NCI-H748 (cell line): ENCODE measurements around the gene PHLDB1.
"Not testable (repeated sequence)": the region's sequence is repeated elsewhere in the genome, so short reads cannot be mapped to it uniquely, and the experiment has no call there.

Experiments
- DNase-seq: peaks from one replicate; lab custom pipeline; 2025; ENCODE audit not compliant: unreplicated experiment; lab: John Stamatoyannopoulos, UW

PHLDB1 gene

GRCh38 chr11:118682939-118683338 lies 75.5 kb downstream of the PHLDB1 start:
- DNase-seq = not testable (repeated sequence)

DNA sequence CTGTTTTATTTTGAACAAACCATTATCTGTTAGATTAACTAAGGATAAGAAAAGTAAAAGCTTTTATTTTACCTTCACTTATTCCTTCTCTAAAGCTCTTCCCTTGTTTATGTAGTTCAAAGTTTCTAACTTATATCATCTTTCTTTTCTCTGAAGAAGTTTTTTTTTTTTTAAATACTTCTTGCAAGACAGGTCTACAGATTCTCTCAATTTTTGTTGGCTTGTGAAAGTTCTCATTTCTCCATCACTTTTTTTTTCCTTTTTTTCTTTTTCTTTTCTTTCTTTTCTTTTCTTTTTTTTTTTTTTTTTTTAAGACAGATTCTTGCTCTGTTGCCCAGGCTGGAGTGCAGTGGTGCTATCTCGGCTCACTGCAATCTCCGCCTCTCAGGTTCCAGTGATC lies 76.8 kb downstream of the PHLDB1 start:
- DNase-seq = no peak

DNA sequence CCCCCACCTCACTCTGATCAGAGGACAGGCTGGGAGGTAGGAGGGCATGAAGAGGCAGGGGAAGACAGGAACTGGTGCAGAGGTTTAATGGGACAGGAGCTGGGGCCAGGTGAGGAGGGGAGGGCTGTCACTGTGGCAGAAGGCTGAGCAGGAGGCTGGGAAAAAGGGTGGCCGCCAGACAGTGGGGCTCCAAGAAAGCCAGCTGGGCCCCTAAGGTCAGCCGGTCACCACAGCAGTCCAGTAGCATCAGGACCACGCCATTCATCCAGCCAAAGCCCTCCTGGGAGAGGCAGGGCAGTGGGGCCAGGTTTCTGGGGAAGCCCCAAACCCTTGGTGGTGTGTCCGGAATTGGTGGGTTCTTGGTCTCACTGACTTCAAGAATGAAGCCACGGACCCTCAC lies 80.5 kb downstream of the PHLDB1 start:
- DNase-seq = no peak

DNA sequence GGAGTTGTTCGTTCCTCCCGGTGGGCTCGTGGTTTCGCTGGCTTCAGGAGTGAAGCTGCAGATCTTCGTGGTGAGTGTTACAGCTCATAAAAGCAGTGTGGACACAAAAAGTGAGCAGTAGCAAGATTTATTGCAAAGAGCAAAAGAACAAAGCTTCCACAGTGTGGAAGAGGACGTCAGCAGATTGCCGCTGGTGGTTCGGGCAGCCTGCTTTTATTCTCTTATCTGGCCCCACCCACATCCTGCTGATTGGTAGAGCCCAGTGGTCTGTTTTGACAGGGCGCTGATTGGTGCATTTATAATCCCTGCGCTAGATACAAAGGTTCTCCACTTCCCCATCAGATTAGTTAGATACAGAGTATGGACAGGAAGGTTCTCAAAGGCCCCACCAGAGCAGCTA lies 80.9 kb downstream of the PHLDB1 start:
- DNase-seq = not testable (repeated sequence)

DNA sequence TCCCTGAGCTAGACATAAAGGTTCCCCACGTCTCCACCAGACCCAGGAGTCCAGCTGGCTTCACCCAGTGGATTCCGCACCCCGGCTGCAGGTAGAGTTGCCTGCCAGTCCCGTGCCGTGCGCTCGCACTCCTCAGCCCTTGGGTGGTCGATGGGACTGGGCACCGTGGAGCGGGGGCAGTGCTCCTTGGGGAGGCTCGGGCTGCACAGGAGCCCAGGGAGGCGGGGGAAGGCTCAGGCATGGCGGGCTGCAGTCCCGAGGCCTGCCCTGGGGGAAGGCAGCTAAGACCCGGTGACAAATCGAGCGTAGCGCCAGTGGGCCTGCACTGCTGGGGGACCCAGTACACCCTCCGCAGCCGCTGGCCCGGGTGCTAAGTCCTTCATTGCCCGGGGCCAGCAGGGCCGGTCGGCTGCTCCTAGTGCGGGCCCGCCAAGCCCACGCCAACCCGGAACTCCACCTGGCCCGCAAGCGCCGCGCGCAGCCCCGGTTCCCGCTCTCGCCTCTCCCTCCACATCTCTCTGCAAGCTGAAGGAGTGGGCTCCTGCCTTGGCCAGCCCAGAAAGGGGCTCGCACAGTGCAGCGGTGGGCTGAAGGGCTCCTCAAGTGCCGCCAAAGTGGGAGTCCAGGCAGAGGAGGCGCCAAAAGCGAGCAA lies 81.6 kb downstream of the PHLDB1 start:
- DNase-seq = no peak

GRCh38 chr11:118689503-118689851 lies 82.1 kb downstream of the PHLDB1 start:
- DNase-seq = no peak

DNA sequence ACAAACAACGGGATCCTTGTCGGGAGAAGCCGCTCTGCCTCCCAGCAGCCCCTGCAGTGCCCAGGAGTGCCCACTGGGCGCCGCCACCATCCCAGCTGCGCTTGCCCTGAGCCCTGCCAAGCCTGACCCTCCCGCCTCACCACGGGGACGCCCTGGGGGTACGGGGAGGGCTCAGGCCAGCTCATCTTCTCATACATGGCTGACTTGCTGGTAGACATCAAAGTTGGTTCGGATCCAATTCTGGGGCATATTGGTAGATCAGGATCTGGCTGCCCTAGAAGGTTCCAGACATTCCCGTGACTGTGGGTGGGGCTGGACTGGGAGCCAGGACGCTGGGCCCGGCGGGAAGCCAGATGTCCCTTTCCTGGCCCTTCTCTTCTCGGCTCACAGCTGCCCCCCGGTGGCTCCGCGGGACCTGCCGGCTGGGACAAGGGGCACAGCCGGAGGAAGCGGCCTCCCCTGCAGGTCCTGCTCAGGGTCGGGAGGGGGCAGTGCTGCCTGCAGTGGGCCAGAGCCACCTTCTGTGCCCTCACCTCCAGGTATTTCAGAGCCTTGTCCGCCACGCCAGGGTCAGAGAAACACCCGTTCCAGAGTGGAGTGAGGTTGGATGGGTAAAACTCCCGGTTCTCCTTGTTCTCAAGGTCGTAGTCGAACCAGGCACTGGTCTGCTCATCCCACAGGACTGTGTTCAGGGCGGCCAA lies 82.6 kb downstream of the PHLDB1 start:
- DNase-seq = peak; percentile 89

- DNase-seq = no peak
Measured at GRCh38 chr11:118690553-118691304, 83.3 kb downstream of the PHLDB1 start.

DNA sequence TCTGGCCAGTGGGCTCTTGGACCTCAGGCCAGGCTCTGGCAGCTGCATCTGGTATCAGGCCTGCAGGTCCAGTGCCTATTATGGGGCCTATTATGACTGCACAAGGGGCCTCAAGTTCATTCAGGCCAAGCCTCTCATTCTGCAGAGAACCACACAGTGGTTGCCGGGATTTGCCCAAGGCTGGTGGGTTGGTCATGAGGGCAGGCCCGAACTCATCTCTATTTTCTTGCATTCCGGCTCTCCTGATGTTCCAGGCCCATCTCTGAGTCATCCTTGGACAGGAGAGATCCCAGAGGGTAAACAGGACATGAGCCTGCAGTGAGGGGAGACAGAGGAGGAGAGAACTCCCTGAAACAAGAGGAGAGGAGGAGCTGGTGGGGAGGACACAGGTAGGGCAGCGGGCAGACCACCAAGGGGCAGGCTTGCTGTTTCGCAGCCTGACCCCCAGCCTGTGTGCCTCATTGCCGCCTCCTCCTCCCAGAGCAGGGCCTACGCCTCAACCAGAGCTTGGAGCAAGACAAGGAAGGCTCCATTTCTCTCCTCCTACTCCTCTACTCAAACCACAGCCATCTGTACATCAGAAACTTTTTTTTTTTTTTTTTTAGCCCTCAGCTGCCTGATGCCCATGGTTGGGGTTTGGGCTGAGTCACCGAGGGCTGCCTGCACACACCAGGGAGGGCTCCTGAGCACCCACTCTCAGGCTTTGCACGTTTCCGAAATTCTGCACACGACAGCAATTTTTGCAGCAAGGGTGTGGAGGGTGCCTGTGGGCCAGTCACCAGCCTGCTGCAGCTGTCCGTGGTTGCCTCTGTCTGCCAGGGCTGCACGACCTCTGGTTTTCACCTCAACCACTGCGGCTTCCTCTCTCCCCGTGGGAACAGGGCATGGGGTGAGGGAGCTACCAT lies 84.8 kb downstream of the PHLDB1 start:
- DNase-seq = no peak

DNA sequence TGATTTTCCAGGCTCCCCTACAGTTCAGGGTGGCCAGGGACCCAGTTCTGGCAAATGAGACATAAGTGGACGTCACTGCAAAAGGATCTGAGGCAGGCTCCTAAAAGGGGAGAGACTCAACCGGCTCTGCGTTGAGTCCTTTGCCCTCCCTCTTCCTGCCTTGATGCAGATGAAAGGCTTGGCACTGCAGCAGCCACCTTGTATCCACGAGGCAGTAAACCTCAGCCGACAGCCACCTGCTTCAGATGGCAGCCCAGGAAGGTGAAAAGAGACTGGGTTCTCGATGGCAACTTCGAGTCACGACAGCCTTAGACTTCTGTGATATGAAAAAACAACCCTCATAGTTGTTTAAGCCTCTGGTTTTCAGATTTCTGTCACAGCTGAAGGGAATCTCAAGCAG lies 86.8 kb downstream of the PHLDB1 start:
- no peak for DNase-seq

DNA sequence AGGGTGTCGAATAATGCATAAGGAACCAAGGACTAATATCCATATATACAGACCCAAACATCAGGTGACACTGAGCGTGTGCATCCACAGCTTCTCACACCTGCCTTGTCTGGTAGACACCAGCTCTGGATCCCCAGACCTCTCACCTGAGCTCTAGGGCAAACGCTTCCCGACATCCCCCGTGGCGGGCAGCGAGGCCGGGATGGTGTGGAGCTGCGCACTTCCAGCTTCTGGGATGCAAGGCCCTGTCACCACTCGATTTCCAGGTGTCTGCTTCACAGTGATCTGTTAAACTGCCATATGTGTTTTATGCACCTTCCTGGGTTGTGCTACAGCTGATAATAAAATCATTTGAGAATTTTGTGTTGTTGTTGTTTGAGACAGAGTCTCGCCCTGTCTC lies 87.4 kb downstream of the PHLDB1 start:
- no peak for DNase-seq

DNA sequence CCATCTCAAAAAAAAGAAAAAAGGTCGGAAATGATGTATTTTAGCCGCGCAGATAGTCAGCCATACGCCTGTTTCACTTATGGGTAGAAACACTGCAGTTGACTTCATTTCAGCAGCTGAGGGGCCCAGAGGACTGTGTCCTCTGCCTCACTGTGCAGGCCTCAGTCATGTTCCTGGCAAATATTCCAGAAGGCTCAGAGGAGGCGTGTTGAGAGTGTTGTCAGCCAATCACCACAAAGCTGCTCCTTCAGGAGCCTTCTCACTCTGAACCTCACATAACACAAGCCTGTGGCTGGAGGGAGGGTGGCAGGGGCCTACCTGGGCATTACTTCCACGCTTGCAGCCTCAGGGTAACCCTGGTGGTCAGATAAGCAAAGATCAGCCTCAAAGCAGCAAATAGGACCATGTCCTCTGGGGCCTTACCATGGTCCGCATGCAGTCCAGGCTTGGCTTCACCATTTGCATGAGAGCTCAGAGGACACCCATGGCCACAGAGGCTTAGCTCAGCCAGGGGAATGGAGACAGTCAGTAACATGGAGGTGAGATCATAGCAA lies 89.3 kb downstream of the PHLDB1 start:
- no peak for DNase-seq

DNA sequence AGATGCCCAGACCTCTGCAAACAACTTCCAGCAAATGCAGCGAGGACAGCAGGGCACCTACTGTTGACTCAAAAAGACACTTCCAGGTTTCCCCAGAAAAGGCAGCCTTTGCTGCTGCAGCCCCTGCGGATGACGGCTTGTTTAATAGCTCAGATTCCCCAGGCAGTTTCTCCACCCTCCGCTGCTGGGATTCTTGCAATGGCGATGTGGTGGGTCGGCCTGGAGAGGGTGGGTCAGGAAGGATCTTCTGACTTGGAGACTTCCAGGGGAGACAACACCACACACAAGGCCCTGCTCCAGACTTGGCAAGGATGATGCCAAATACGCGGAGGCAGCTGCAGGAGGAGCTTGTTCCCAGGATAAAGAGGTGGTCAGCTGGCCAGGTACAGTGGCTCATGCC lies 89.9 kb downstream of the PHLDB1 start:
- DNase-seq = no peak

DNA sequence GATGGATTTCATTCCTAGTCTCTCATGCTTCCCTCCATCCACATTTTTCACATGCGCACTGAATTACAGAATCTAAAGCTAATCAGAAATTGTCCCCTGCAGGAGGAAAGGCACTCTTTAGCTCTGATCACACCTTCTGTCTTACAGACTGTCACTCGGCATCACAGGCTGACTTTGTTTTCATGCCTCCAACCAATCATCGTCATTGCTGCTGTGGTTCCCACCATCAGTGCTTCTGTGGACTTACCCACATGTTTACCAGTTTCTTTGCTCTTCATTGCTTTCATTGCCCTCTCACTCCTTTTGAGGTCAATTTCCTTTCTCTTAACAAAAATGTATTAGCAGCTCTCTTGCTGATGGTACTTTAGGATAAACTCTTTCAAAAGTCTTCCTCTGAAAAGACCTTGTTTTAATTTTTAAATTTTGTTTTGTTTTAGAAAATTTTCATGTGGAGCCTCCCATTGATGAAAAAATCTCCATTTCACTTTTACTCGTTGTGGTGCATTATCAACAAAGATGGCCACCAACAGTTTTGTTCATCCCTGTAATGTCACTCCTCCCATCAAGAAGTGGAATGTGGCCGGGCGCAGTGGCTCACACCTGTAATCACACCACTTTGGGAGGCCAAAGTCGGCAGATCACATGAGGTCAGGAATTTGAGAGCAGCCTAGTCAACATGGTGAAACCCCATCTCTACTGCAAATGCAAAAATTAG lies 92.2 kb downstream of the PHLDB1 start:
- no peak for DNase-seq

GRCh38 chr11:118703563-118704106 lies 96.2 kb downstream of the PHLDB1 start:
- no peak for DNase-seq

DNA sequence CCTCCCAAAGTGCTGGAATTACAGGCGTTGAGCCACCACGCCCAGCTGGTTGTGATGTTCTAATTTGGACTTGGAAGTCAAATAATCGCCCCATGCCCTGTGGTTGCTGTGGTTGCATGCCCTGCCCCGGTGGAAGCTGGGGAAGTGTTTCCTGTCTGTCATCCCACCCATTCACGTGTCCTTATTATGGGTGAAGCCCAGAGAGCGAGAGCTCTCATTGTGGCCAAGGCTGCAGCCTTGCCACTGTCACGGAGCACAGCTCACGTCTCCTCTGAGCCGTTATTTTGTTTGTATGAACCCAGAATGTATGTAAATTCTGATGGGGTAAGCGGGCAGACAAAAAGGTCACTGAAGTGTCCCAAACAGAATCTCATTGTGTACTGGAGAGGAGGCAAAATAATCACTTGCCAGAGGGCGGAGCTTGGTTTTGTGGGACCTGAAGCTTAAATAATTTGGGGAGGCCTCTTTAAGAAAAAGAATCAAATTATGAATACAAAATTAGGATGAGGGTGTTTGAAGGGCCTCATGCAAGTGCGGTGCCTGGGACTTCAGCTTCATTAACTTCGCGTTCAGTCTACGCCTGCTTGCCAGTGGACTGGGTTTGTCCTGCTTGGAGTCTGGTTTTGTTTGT lies 97.8 kb downstream of the PHLDB1 start:
- DNase-seq = no peak

GRCh38 chr11:118705791-118706545 lies 98.6 kb downstream of the PHLDB1 start:
- no peak for DNase-seq

- no peak for DNase-seq
Measured at GRCh38 chr11:118706546-118706825, 99.1 kb downstream of the PHLDB1 start.
